Limb (tissue), 2 donors: ENCODE measurements around the gene RNF150.
A peak's percentile ranks its signal among the peaks of the same experiment; 100 is the strongest.

ENCODE experiments used
- DNase-seq, 2 donors: peaks; one replicate each; pipeline ENCODE4 v3.0.0-alpha.2; 2016; ENCODE audit errors: extremely low spot score in 2 of 2

RNF150 gene

GRCh38 chr4:141132072-141132708 is 1.1 kb downstream of the RNF150 start:
- peak in 1 of 2 donors; percentile 70 for DNase-seq

GRCh38 chr4:141131723-141132071 is 1.6 kb downstream of the RNF150 start:
- no peak for DNase-seq

GRCh38 chr4:141130947-141131605 is 2.2 kb downstream of the RNF150 start:
- no peak for DNase-seq

- no peak for DNase-seq
These were observed 5.4 kb downstream of the RNF150 start for GRCh38 chr4:141127884-141128283.

- DNase-seq, result no peak
These were observed 6.5 kb downstream of the RNF150 start for GRCh38 chr4:141126769-141127168.

- no peak for DNase-seq
These were observed 9.0 kb downstream of the RNF150 start for GRCh38 chr4:141124224-141124623.

- DNase-seq, result no peak
These were observed 11.4 kb downstream of the RNF150 start for GRCh38 chr4:141121768-141122454.

- no peak for DNase-seq
These were observed 12.2 kb downstream of the RNF150 start for GRCh38 chr4:141121101-141121500.

GRCh38 chr4:141120036-141120593 is 13.2 kb downstream of the RNF150 start:
- DNase-seq, result no peak

- DNase-seq, result no peak
These were observed 14.2 kb downstream of the RNF150 start for GRCh38 chr4:141119071-141119470.

GRCh38 chr4:141118381-141118780 is 14.9 kb downstream of the RNF150 start:
- no peak for DNase-seq

- no peak for DNase-seq
These were observed 15.3 kb downstream of the RNF150 start for GRCh38 chr4:141117935-141118334.

- DNase-seq, result no peak
These were observed 23.3 kb downstream of the RNF150 start for GRCh38 chr4:141109983-141110382.

GRCh38 chr4:141107927-141108326 is 25.3 kb downstream of the RNF150 start:
- DNase-seq, result no peak

- DNase-seq, result no peak
These were observed 30.9 kb downstream of the RNF150 start for GRCh38 chr4:141102367-141102766.

GRCh38 chr4:141101511-141101910 is 31.8 kb downstream of the RNF150 start:
- no peak for DNase-seq

- no peak for DNase-seq
These were observed 33.9 kb downstream of the RNF150 start for GRCh38 chr4:141099326-141099725.

GRCh38 chr4:141098163-141098562 is 35.1 kb downstream of the RNF150 start:
- no peak for DNase-seq

- no peak for DNase-seq
These were observed 42.8 kb downstream of the RNF150 start for GRCh38 chr4:141090473-141090872.

GRCh38 chr4:141081921-141082395 is 51.3 kb downstream of the RNF150 start:
- DNase-seq, result peak in 1 of 2 donors; percentile 43

GRCh38 chr4:141080668-141081067 is 52.6 kb downstream of the RNF150 start:
- no peak for DNase-seq

- DNase-seq, result no peak
These were observed 53.8 kb downstream of the RNF150 start for GRCh38 chr4:141079393-141079930.
